SU-DHL-6 (cell line): ENCODE results near the gene ZBED3.

Source experiments
- H2AFZ ChIP-seq: fragments of 200-600 bp; sonication (generic); 2 replicates; pipeline ENCODE4 v1.6.1; 2014; ENCODE audit warnings: low read depth, mild to moderate bottlenecking, moderate library complexity, mixed read lengths, antibody characterized with exemption, low read length; ENCODE audit not compliant: severe bottlenecking
- H3F3A ChIP-seq: fragments of 200-600 bp; shearing (Covaris generic); 2 replicates; pipeline ENCODE4 v1.6.0; 2016; ENCODE audit warnings: antibody characterized with exemption, mild to moderate bottlenecking; ENCODE audit not compliant: insufficient read depth
- H3K27ac ChIP-seq: fragments of 200-600 bp; sonication (generic); 2 replicates; pipeline ENCODE4 v1.5.1; 2016; ENCODE audit warnings: low read depth, mild to moderate bottlenecking, low read length, moderate library complexity, mixed read lengths
- H3K27me3 ChIP-seq: fragments of 200-600 bp; sonication (generic), shearing (Covaris generic); 2 replicates; pipeline ENCODE4 v1.6.0; 2014; ENCODE audit warnings: mild to moderate bottlenecking, low read length
- H3K36me3 ChIP-seq: fragments of 200-600 bp; sonication (generic); 2 replicates; pipeline ENCODE4 v1.6.1; 2014; ENCODE audit warnings: mild to moderate bottlenecking, low read length, mixed read lengths
- H3K4me2 ChIP-seq: fragments of 300-600, 200-600 bp; shearing (Covaris generic), sonication (generic); 2 replicates; pipeline ENCODE4 v1.6.0; 2014; ENCODE audit warnings: low read length, low read depth, mild to moderate bottlenecking; ENCODE audit not compliant: poor library complexity, severe bottlenecking
- H3K4me3 ChIP-seq: fragments of 200-600 bp; sonication (generic); 2 replicates; pipeline ENCODE4 v1.5.1; 2014; ENCODE audit warnings: antibody characterized with exemption, low read length, mild to moderate bottlenecking, mixed read lengths; ENCODE audit not compliant: insufficient read depth, poor library complexity, severe bottlenecking
- H3K79me2 ChIP-seq: fragments of 200-600 bp; sonication (generic); 2 replicates; pipeline ENCODE4 v1.6.1; 2014; ENCODE audit warnings: mild to moderate bottlenecking, low read length, moderate library complexity; ENCODE audit not compliant: insufficient read depth
- H3K9ac ChIP-seq: fragments of 200-600 bp; sonication (generic); 2 replicates; pipeline ENCODE4 v1.7.0; 2014; ENCODE audit warnings: mild to moderate bottlenecking, low read length
- H3K9me2 ChIP-seq: fragments of 200-600 bp; sonication (generic); replicated peaks from 2 replicates; pipeline ENCODE4 v1.6.1; 2014; ENCODE audit warnings: low read length; ENCODE audit not compliant: insufficient read depth
- H3K9me3 ChIP-seq: fragments of 200-600 bp; sonication (generic); 2 replicates; pipeline ENCODE4 v1.6.1; 2014; ENCODE audit warnings: low read length, mixed read lengths; ENCODE audit not compliant: insufficient read depth
- H4K20me1 ChIP-seq: fragments of 200-600 bp; sonication (generic); 2 replicates; pipeline ENCODE4 v1.6.1; 2014; ENCODE audit warnings: low read depth, mild to moderate bottlenecking, antibody characterized with exemption, low read length, moderate library complexity, mixed read lengths
- CTCF ChIP-seq: fragments of 200-600 bp; sonication (generic); IDR thresholded peaks from one replicate; pipeline ENCODE4 v1.5.1; 2017; ENCODE audit warnings: antibody characterized with exemption, mild to moderate bottlenecking, low read length, moderate library complexity; ENCODE audit not compliant: insufficient read depth, poor library complexity, severe bottlenecking
- EZH2phosphoT487 ChIP-seq: fragments of 200-600 bp; sonication (generic), shearing (Covaris generic); conservative IDR thresholded peaks from 2 replicates; pipeline ENCODE4 v1.6.1; 2018; ENCODE audit warnings: mild to moderate bottlenecking, antibody characterized with exemption, low read length, moderate library complexity, mixed read lengths

The ZBED3 gene

GRCh38 chr5:77066823-77067442 lies 20.2 kb downstream of the ZBED3 start:
- no peak overlapping the region for H3K27ac ChIP-seq
- no peak overlapping the region for H3K9ac ChIP-seq
- H3F3A ChIP-seq, result no peaks in the 10 kb centered on the region
- H3K9me2 ChIP-seq, result no peaks in the 10 kb centered on the region
- H2AFZ ChIP-seq, result no peak overlapping the region
- H4K20me1 ChIP-seq, result no peaks in the 10 kb centered on the region
- peaks cover 22% of the 10 kb centered on the region for H3K36me3 ChIP-seq
- H3K27me3 ChIP-seq, result no peaks in the 10 kb centered on the region
- no peak overlapping the region for H3K4me2 ChIP-seq
- H3K4me3 ChIP-seq, result no peak overlapping the region
- H3K79me2 ChIP-seq, result no peaks in the 10 kb centered on the region
- TF ChIP-seq EZH2phosphoT487 (no peak), CTCF (no peak)
- H3K9me3 ChIP-seq, result no peaks in the 10 kb centered on the region

- no peaks in the 10 kb centered on the region for H3K79me2 ChIP-seq
- no peaks in the 10 kb centered on the region for H3F3A ChIP-seq
- no peak overlapping the region for H3K4me2 ChIP-seq
- no peaks in the 10 kb centered on the region for H3K9me2 ChIP-seq
- no peaks in the 10 kb centered on the region for H4K20me1 ChIP-seq
- no peaks in the 10 kb centered on the region for H3K9me3 ChIP-seq
- peaks cover 30% of the 10 kb centered on the region for H3K36me3 ChIP-seq
- TF ChIP-seq EZH2phosphoT487, result no peak
- TF ChIP-seq CTCF, result no peak
- H3K9ac ChIP-seq, result no peak overlapping the region
- H3K27ac ChIP-seq, result no peak overlapping the region
- no peaks in the 10 kb centered on the region for H3K27me3 ChIP-seq
- no peak overlapping the region for H3K4me3 ChIP-seq
- H2AFZ ChIP-seq, result no peak overlapping the region
These were observed 20.9 kb downstream of the ZBED3 start for GRCh38 chr5:77066184-77066583.

DNA sequence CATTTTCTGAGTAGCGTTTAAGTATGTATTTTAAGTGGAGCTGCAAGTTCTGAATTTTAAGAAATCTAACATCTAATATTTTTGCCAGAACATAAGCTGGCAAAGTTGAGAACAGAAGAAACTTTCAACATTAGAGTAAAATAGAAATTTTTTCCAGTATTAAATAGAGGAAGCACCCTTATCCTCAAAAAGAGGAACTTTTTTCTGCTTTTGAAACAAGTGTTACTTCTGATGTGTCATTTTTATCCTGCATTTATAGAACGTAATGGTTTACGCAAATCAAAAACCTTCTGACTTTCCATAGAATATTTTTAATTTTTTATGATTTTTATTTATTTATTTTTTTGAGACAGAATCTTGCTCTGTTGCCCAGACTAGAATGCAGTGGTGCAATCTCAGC lies 21.8 kb downstream of the ZBED3 start:
- H3K9me2 ChIP-seq, result no peaks in the 10 kb centered on the region
- no peaks in the 10 kb centered on the region for H4K20me1 ChIP-seq
- no peak overlapping the region for H3K27ac ChIP-seq
- no peaks in the 10 kb centered on the region for H3F3A ChIP-seq
- peaks cover 39% of the 10 kb centered on the region for H3K36me3 ChIP-seq
- no peak overlapping the region for H3K9ac ChIP-seq
- H2AFZ ChIP-seq, result no peak overlapping the region
- H3K9me3 ChIP-seq, result no peaks in the 10 kb centered on the region
- TF ChIP-seq CTCF, result no peak
- no peak for TF ChIP-seq EZH2phosphoT487
- no peaks in the 10 kb centered on the region for H3K27me3 ChIP-seq
- no peak overlapping the region for H3K4me2 ChIP-seq
- H3K4me3 ChIP-seq, result no peak overlapping the region
- H3K79me2 ChIP-seq, result no peaks in the 10 kb centered on the region
